ENCODE data around the gene ZNF384.
A peak's percentile ranks its signal among the peaks of the same experiment; 100 is the strongest.

The ZNF384 gene

DNA sequence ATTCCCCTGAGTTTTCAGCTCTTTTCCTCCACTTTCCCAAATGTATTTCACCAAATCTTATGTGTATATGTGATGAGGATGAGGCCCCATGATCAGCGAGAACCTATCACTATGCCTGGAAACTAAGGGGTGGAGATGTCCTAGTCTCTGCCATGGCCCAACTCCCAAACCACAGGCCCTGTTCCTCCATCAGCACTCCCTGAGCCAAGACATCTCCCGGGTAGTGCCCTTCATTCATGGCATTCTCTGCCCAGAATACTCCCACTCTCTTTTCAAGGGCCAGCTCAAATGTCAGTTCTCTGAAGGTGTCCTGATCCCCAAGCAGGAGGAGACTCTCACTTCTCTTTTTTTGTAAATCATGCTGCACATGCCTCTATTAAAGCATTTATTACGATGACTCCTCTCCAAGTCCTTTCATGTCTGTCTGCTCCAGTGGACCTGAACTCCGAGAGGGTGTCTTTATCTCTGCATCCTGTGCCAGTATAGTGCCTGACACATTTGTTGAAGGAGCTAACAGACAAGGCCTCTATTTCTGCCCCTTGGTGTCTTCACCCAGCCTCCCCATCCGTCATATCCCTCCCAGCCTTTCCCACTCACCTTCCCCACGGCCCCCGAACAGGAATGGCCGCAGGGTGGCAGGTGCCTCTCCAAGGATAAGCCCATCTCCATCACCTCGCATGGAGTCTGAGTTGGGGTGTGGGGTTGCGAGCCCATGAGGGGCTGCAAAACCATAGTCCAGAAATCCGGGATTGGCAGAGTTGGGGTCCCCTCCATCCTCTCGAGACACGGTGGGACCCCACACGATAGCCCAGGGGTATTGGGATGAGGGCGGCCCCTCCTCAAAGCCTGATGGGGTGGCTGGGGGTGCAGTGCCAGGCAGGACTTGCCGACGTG is 7.8 kb upstream of the ZNF384 start:
- H3K36me3 Mint-ChIP-seq (ENCODE audit: low read depth): peaks cover 4% of the 10 kb centered on the region
- peaks cover 33% of the 10 kb centered on the region for H3K27me3 Mint-ChIP-seq (ENCODE audit: low read depth)
- peaks cover 18% of the 10 kb centered on the region for H3K4me1 Mint-ChIP-seq
- TF ChIP-seq, protein P1, sequence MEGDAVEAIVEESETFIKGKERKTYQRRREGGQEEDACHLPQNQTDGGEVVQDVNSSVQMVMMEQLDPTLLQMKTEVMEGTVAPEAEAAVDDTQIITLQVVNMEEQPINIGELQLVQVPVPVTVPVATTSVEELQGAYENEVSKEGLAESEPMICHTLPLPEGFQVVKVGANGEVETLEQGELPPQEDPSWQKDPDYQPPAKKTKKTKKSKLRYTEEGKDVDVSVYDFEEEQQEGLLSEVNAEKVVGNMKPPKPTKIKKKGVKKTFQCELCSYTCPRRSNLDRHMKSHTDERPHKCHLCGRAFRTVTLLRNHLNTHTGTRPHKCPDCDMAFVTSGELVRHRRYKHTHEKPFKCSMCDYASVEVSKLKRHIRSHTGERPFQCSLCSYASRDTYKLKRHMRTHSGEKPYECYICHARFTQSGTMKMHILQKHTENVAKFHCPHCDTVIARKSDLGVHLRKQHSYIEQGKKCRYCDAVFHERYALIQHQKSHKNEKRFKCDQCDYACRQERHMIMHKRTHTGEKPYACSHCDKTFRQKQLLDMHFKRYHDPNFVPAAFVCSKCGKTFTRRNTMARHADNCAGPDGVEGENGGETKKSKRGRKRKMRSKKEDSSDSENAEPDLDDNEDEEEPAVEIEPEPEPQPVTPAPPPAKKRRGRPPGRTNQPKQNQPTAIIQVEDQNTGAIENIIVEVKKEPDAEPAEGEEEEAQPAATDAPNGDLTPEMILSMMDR (IDR thresholded peaks at IDR 0.05; ENCODE audit: unreplicated experiment in 3 of 3): no peak
- peak overlapping the region in 2 of 3 experiments; percentile 5 to 16 for H3K4me3 Mint-ChIP-seq
- H3K9me3 Mint-ChIP-seq: no peaks in the 10 kb centered on the region
- H3K27ac Mint-ChIP-seq: no peak overlapping the region

- Mint-ChIP-seq H3K27ac (peak overlapping the region in 1 of 3 experiments; percentile 30), H3K9me3 (no peaks in the 10 kb centered on the region), H3K36me3 (ENCODE audit: low read depth) (peaks cover 4% of the 10 kb centered on the region), H3K4me3 (peak overlapping the region in 1 of 3 experiments; percentile 29), H3K27me3 (ENCODE audit: low read depth) (peaks cover 21% of the 10 kb centered on the region), H3K4me1 (peaks cover 18% of the 10 kb centered on the region)
- TF ChIP-seq, protein P1 (IDR thresholded peaks at IDR 0.05; ENCODE audit: unreplicated experiment in 3 of 3): no peak
Measured at GRCh38 chr12:6695313-6696045, 6.3 kb upstream of the ZNF384 start.

GRCh38 chr12:6694701-6695100 is 5.5 kb upstream of the ZNF384 start:
- peaks cover 4% of the 10 kb centered on the region for H3K36me3 Mint-ChIP-seq (ENCODE audit: low read depth)
- peaks cover 24% of the 10 kb centered on the region for H3K4me1 Mint-ChIP-seq
- H3K4me3 Mint-ChIP-seq: peak overlapping the region in 1 of 3 experiments; percentile 4
- H3K27ac Mint-ChIP-seq: peak overlapping the region in 1 of 3 experiments; percentile 18
- no peaks in the 10 kb centered on the region for H3K9me3 Mint-ChIP-seq
- TF ChIP-seq, protein P1 (IDR thresholded peaks at IDR 0.05; ENCODE audit: unreplicated experiment in 3 of 3): no peak
- H3K27me3 Mint-ChIP-seq (ENCODE audit: low read depth): peaks cover 20% of the 10 kb centered on the region

GRCh38 chr12:6693832-6694355 is 4.7 kb upstream of the ZNF384 start:
- H3K27me3 Mint-ChIP-seq (ENCODE audit: low read depth): peaks cover 12% of the 10 kb centered on the region
- no peaks in the 10 kb centered on the region for H3K9me3 Mint-ChIP-seq
- peaks cover 20% of the 10 kb centered on the region for H3K4me1 Mint-ChIP-seq
- TF ChIP-seq, protein P1 (IDR thresholded peaks at IDR 0.05; ENCODE audit: unreplicated experiment in 3 of 3): no peak
- peaks cover 4% of the 10 kb centered on the region for H3K36me3 Mint-ChIP-seq (ENCODE audit: low read depth)
- H3K27ac Mint-ChIP-seq: no peak overlapping the region
- no peak overlapping the region for H3K4me3 Mint-ChIP-seq

- Mint-ChIP-seq H3K27me3 (ENCODE audit: low read depth) (peaks cover 3% of the 10 kb centered on the region), H3K36me3 (ENCODE audit: low read depth) (peaks cover 5% of the 10 kb centered on the region), H3K27ac (peak overlapping the region in 2 of 3 experiments; percentile 37 to 49), H3K4me3 (peak overlapping the region; percentile 56 to 74 (median 60)), H3K9me3 (no peaks in the 10 kb centered on the region), H3K4me1 (peaks cover 25% of the 10 kb centered on the region)
- TF ChIP-seq, protein P1 (IDR thresholded peaks at IDR 0.05; ENCODE audit: unreplicated experiment in 3 of 3): no peak
Measured at GRCh38 chr12:6692888-6693287, 3.7 kb upstream of the ZNF384 start.
